Ovary (tissue), 9 donors: ENCODE results near the gene CDCP2. TPM values are rescaled to one million over a fixed set of nuclear protein-coding genes. Genes with fewer than 3 reads are reported as not detected.
A peak's percentile ranks its signal among the peaks of the same experiment; 100 is the strongest.

ENCODE experiments used
- DNase-seq, 5 donors: peaks; one replicate each; pipeline ENCODE4 v3.0.0-alpha.2; 2019 to 2020
- H3K27ac ChIP-seq, 2 donors: fragments of 200-600 bp; one replicate each; pipeline versions ENCODE4 v1.5.1 to v1.8.0; 2019 to 2022
- H3K27me3 ChIP-seq: fragments of 200-600 bp; one replicate; pipeline ENCODE4 v1.8.0; 2022
- H3K36me3 ChIP-seq: fragments of 200-600 bp; sonication (generic); one replicate; pipeline ENCODE4 v1.5.1; 2019
- H3K4me1 ChIP-seq: one replicate; pipeline ENCODE4 v1.8.1; 2013; ENCODE audit warnings: mild to moderate bottlenecking, moderate library complexity; ENCODE audit not compliant: insufficient read depth
- H3K4me3 ChIP-seq: fragments of 200-600 bp; sonication (generic); one replicate; pipeline ENCODE4 v1.5.1; 2017
- H3K9me3 ChIP-seq, 2 donors: fragments of 200-600 bp in 1 of 2; sonication (generic) in 1 of 2; one replicate each; pipeline versions ENCODE4 v1.5.1 to v1.8.1; 2013 to 2019; ENCODE audit warnings: mild to moderate bottlenecking in 1 of 2, moderate library complexity in 1 of 2
- EP300 ChIP-seq: sonication (generic); formaldehyde crosslinking; IDR thresholded peaks from one replicate; pipeline ENCODE4 v1.6.1; 2017; ENCODE audit warnings: antibody characterized with exemption
- POLR2A ChIP-seq: fragments of 450-650 bp; IDR thresholded peaks from one replicate; pipeline ENCODE4 v1.6.1; 2017; ENCODE audit warnings: antibody characterized with exemption, mild to moderate bottlenecking, moderate library complexity
- WGBS, 3 donors: extraction: QIAGEN DNeasy Blood & Tissue Kit in 1 of 3; methylation state at CpG; one replicate each; pipeline versions ENCODE4 v1.1.5 to v1.1.7; 2013 to 2017; 5-methylcytosine and 5-hydroxymethylcytosine counted together
- intact Hi-C, 4 donors: fragments of 100-400 bp; cut with DNase I; formaldehyde crosslinking; loops; one replicate each; pipeline versions ENCODE4 v1.11.0 to v1.15.1; 2022 to 2023
- polyA plus RNA-seq, 2 donors: library from polyadenylated mRNA; stranded (reverse); fragments of 200-250 nt in 1 of 2; fragments of 350-450 nt in 1 of 2; fragmentation: Illumina TruSeq in 1 of 2; extraction: RNeasy Lipid Tissue Mini Kit (QIAGEN cat#74804) in 1 of 2; gene quantifications; one replicate each; pipeline ENCODE4 v1.2.3, GENCODE V29; 2013 to 2014
- total RNA-seq, 7 donors: library from RNA; depleted of rRNA in 2 of 7; stranded (reverse); fragments of >200 nt in 2 of 7; fragmentation: NEBNext Ultra II Directional in 3 of 7; extraction: Animal tissue kit (Norgen Biotek cat#: 25700) in 3 of 7; gene quantifications; one replicate each; pipeline versions ENCODE4 v1.1.0 to v1.2.4, GENCODE V29; 2016 to 2023
- TF ChIP-seq, protein P1 (sequence below), 3 donors: fragments of 450-650 bp in 2 of 3; fragments of 200-600 bp in 1 of 3; IDR thresholded peaks; one replicate each; pipeline versions ENCODE4 v1.5.1 to v1.8.0; 2016 to 2022; ENCODE audit warnings: antibody characterized with exemption in 3 of 3, mild to moderate bottlenecking in 1 of 3
- donor health status: DM: no; HTN: no; CAD: no; lungs with moderate emphysema.
- donor health status: DM: no; HTN: no; CAD: no.
- donor health status: Bipolar disorder and iron deficiency.
- donor health status: DM: yes; HTN: yes; CAD: no.
- donor health status: DM: no; HTN: no; CAD: no.
- donor health status: DM: yes; HTN: yes; CAD: no.

CDCP2 gene
- total and polyA plus RNA-seq, 9 donors: 0.04 to 0.34 (median 0.15) TPM; not detected in 6

DNA sequence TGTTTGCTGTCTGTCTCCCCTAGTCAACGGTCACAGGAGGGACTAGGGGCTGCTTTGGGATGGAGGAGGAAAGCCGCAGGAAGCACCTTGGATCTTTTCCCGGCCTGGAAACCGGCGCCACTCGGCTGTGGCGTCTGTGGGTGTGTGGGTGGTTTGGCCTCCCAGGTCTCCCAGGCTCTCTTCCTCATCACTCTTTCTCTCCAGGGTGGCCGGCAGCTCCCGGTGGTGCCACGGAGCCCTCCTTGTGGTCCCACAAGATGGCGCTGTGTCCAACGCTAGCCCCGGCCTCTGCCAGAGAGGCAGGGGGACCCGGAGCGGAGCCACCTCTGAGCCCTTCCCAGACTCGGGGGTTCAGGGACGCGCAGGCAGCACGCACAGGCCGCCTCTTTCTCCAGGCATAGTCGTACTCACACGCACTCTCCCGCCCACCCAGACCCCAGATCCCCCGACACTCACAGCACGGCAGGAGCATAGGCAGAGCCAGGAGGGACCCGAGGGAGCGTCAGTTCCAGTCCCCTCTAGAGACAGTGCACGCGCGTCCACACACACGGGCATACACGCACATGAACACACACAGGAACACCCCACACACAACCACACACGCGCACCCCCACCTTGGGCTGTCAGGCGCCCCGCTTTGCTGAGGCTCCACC is 31.2 kb downstream of the CDCP2 start:
- H3K36me3 ChIP-seq: no peaks in the 10 kb centered on the region
- WGBS, 3 donors: 9 to 13% (median 10%) methylated on average over 35 to 36 of the region's 36 CpGs
- TF ChIP-seq, protein P1, sequence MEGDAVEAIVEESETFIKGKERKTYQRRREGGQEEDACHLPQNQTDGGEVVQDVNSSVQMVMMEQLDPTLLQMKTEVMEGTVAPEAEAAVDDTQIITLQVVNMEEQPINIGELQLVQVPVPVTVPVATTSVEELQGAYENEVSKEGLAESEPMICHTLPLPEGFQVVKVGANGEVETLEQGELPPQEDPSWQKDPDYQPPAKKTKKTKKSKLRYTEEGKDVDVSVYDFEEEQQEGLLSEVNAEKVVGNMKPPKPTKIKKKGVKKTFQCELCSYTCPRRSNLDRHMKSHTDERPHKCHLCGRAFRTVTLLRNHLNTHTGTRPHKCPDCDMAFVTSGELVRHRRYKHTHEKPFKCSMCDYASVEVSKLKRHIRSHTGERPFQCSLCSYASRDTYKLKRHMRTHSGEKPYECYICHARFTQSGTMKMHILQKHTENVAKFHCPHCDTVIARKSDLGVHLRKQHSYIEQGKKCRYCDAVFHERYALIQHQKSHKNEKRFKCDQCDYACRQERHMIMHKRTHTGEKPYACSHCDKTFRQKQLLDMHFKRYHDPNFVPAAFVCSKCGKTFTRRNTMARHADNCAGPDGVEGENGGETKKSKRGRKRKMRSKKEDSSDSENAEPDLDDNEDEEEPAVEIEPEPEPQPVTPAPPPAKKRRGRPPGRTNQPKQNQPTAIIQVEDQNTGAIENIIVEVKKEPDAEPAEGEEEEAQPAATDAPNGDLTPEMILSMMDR (IDR thresholded peaks at IDR 0.05): peak; percentile 76 to 83 (median 80)
- no peak for TF ChIP-seq EP300
- no peak for TF ChIP-seq POLR2A
- H3K9me3 ChIP-seq: no peaks in the 10 kb centered on the region
- H3K27me3 ChIP-seq: no peaks in the 10 kb centered on the region
- no peak overlapping the region for H3K27ac ChIP-seq
- peak; percentile 85 to 91 (median 89) for DNase-seq
- no peak overlapping the region for H3K4me3 ChIP-seq
- intact Hi-C loops: loop anchor here (5.0 to 10.0 kb wide), 6 partner anchors 151 to 371 kb away; partner anchors contain the start of gene SSBP3 (in 3 of the 4)
- H3K4me1 ChIP-seq: peaks cover 4% of the 10 kb centered on the region

DNA sequence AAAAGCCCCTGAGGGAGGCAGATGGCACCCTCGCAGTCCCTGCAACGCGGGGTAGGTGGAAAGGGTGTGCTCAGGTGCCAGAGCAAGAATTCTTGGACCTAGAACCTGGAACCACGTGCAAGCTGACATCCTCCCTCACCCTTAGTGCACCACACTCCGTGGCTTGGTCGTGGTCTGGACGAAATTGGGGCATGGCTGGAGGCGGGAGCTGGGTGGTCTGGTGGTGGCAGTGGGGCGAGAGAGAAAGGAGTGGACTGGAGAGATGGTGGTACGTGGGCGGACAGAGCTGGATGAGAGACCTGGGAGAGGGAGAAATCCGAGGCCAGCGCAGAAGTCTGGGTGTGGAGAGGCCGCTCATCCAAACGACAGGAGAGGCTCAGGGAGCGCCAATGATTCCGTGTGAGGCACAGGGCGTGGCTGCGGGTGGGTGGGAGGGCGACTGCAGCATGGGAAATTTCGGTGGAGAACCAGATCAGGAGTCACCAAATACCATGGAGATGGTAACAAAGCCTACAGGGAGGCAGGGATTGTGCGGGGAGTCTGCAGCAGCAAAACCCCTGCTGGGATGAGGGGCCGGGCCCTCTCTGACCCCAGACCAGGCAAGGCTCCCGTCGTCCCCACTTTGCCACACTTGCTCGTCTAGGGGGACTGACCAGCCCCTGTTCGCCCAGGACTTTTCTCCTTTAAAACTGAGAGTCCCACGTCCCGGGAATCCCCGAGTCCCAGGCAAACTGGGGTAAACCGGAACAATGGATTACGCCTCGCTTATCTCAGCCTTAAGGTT is 31.9 kb downstream of the CDCP2 start:
- 54 to 58% (median 55%) methylated on average over 33 of the region's 33 CpGs for WGBS, 3 donors
- no peaks in the 10 kb centered on the region for H3K9me3 ChIP-seq
- H3K27ac ChIP-seq: no peak overlapping the region
- intact Hi-C loops: loop anchor here (5.0 to 10.0 kb wide), 6 partner anchors 151 to 371 kb away; partner anchors contain the start of gene SSBP3 (in 3 of the 4)
- H3K4me3 ChIP-seq: no peak overlapping the region
- H3K4me1 ChIP-seq: peaks cover 4% of the 10 kb centered on the region
- TF ChIP-seq, protein P1 (IDR thresholded peaks at IDR 0.05): no peak
- DNase-seq: peak in 1 of 5 donors; percentile 34
- no peaks in the 10 kb centered on the region for H3K27me3 ChIP-seq
- no peaks in the 10 kb centered on the region for H3K36me3 ChIP-seq

GRCh38 chr1:54120018-54120697 is 32.6 kb downstream of the CDCP2 start:
- peak in 1 of 5 donors; percentile 32 for DNase-seq
- Histone ChIP-seq H3K9me3 (no peaks in the 10 kb centered on the region), H3K4me3 (no peak overlapping the region), H3K27me3 (no peaks in the 10 kb centered on the region), H3K27ac (no peak overlapping the region), H3K36me3 (no peaks in the 10 kb centered on the region), H3K4me1 (peaks cover 4% of the 10 kb centered on the region)
- intact Hi-C loops: loop anchor here (5.0 to 10.0 kb wide), 6 partner anchors 152 to 372 kb away; partner anchors contain the start of gene SSBP3 (in 3 of the 4)
- no peak for TF ChIP-seq POLR2A
- TF ChIP-seq, protein P1 (IDR thresholded peaks at IDR 0.05): no peak
- TF ChIP-seq EP300: no peak
- WGBS, 3 donors: 95 to 98% (median 97%) methylated on average over 13 of the region's 13 CpGs

- Histone ChIP-seq H3K9me3 (no peaks in the 10 kb centered on the region), H3K4me3 (no peak overlapping the region), H3K4me1 (peaks cover 4% of the 10 kb centered on the region), H3K27ac (no peak overlapping the region), H3K27me3 (no peaks in the 10 kb centered on the region), H3K36me3 (no peaks in the 10 kb centered on the region)
- WGBS, 3 donors: 79 to 84% (median 80%) methylated on average over 8 of the region's 8 CpGs
- TF ChIP-seq POLR2A (no peak), EP300 (no peak)
- TF ChIP-seq, protein P1 (IDR thresholded peaks at IDR 0.05): no peak
- intact Hi-C loops: loop anchor here in 1 of 4 donors (10.0 kb wide), 1 partner anchor 286 kb away; the partner anchor contains the start of gene SSBP3
- DNase-seq: no peak
Observed at GRCh38 chr1:54118704-54119103, 34.1 kb downstream of the CDCP2 start.
